ENCODE measurements around the gene KRT72. TPM values are rescaled to one million over a fixed set of nuclear protein-coding genes. Genes with fewer than 3 reads are reported as not detected.

The KRT72 gene
- total RNA-seq, 1 experiment from 2014 or later, result not detected

- DNase-seq (ENCODE audit: low read depth), result no peak
Observed at GRCh38 chr12:52630008-52630500, 28.8 kb upstream of the KRT72 start.

- DNase-seq (ENCODE audit: low read depth), result no peak
Observed at GRCh38 chr12:52629281-52630007, 28.2 kb upstream of the KRT72 start.

GRCh38 chr12:52628841-52629240 is 27.6 kb upstream of the KRT72 start:
- DNase-seq (ENCODE audit: low read depth), result no peak

GRCh38 chr12:52628111-52628507 is 26.8 kb upstream of the KRT72 start:
- DNase-seq (ENCODE audit: low read depth), result no peak

- no peak for DNase-seq (ENCODE audit: low read depth)
Observed at GRCh38 chr12:52627395-52628110, 26.3 kb upstream of the KRT72 start.

GRCh38 chr12:52622349-52622748 is 21.1 kb upstream of the KRT72 start:
- DNase-seq (ENCODE audit: low read depth), result no peak

- DNase-seq (ENCODE audit: low read depth), result no peak
Observed at GRCh38 chr12:52618866-52619265, 17.6 kb upstream of the KRT72 start.

- no peak for DNase-seq (ENCODE audit: low read depth)
Observed at GRCh38 chr12:52618216-52618615, 17.0 kb upstream of the KRT72 start, which contains the start of gene KRT73. KRT73 (minus strand) TSS chr12:52618559; CDS start chr12:52618524, 35 bp downstream.

GRCh38 chr12:52617403-52617785 is 16.1 kb upstream of the KRT72 start:
- no peak for DNase-seq (ENCODE audit: low read depth)

GRCh38 chr12:52616680-52617402 is 15.6 kb upstream of the KRT72 start:
- DNase-seq (ENCODE audit: low read depth), result no peak

GRCh38 chr12:52615912-52616311 is 14.6 kb upstream of the KRT72 start:
- no peak for DNase-seq (ENCODE audit: low read depth)

- DNase-seq (ENCODE audit: low read depth), result no peak
Observed at GRCh38 chr12:52615208-52615868, 14.1 kb upstream of the KRT72 start.

- DNase-seq (ENCODE audit: low read depth), result no peak
Observed at GRCh38 chr12:52614381-52615207, 13.3 kb upstream of the KRT72 start.

- DNase-seq (ENCODE audit: low read depth), result no peak
Observed at GRCh38 chr12:52613384-52614030, 12.2 kb upstream of the KRT72 start.

- DNase-seq (ENCODE audit: low read depth), result no peak
Observed at GRCh38 chr12:52612431-52613383, 11.4 kb upstream of the KRT72 start.

- DNase-seq (ENCODE audit: low read depth), result no peak
Observed at GRCh38 chr12:52611080-52611468, 9.8 kb upstream of the KRT72 start.

- DNase-seq (ENCODE audit: low read depth), result no peak
Observed at GRCh38 chr12:52608826-52609630, 7.8 kb upstream of the KRT72 start.

- DNase-seq (ENCODE audit: low read depth), result no peak
Observed at GRCh38 chr12:52608161-52608560, 6.9 kb upstream of the KRT72 start.

Data from RPMI7951 (cell line).